CD14-positive monocyte (primary cell): ENCODE measurements around the gene HEY2. TPM values are rescaled to one million over a fixed set of nuclear protein-coding genes. Genes with fewer than 3 reads are reported as not detected.

Experiments
- DNase-seq, 3 donors: peaks; one replicate each; pipeline ENCODE4 v3.0.0-alpha.2; 2011 to 2022
- H2AFZ ChIP-seq: 2 replicates; pipeline ENCODE4 v1.6.0; 2012; ENCODE audit warnings: mild to moderate bottlenecking, low read depth, low read length, inconsistent platforms; ENCODE audit not compliant: insufficient read depth, poor library complexity, severe bottlenecking
- H3K27ac ChIP-seq, 2 donors: 1 replicate in 1 of 2; 2 replicates in 1 of 2; pipeline ENCODE4 v1.5.1; 2012 to 2013; ENCODE audit warnings: low read length in 2 of 2, control low read depth in 1 of 2, inconsistent platforms in 1 of 2, low read depth in 1 of 2, mild to moderate bottlenecking in 1 of 2
- H3K27me3 ChIP-seq, 2 donors: one replicate each; pipeline versions ENCODE4 v1.6.0 to v1.6.1; 2011 to 2013; ENCODE audit warnings: low read length in 2 of 2; ENCODE audit not compliant: control insufficient read depth in 2 of 2, insufficient read depth in 2 of 2
- H3K36me3 ChIP-seq, 2 donors: replicated peaks in 1 of 2; 1 replicate in 1 of 2; 2 replicates in 1 of 2; pipeline versions ENCODE4 v1.5.1 to v1.6.1; 2012 to 2013; ENCODE audit warnings: low read length in 2 of 2, control low read depth in 1 of 2, inconsistent platforms in 1 of 2, mild to moderate bottlenecking in 1 of 2; ENCODE audit not compliant: insufficient read depth in 2 of 2, control insufficient read depth in 1 of 2
- H3K4me1 ChIP-seq, 2 donors: 1 replicate in 1 of 2; 2 replicates in 1 of 2; pipeline versions ENCODE4 v1.5.1 to v1.6.1; 2012 to 2013; ENCODE audit warnings: low read length in 2 of 2, control low read depth in 1 of 2, inconsistent platforms in 1 of 2, mild to moderate bottlenecking in 1 of 2, moderate library complexity in 1 of 2; ENCODE audit not compliant: insufficient read depth in 2 of 2, control insufficient read depth in 1 of 2
- H3K4me2 ChIP-seq: replicated peaks from 2 replicates; pipeline ENCODE3; 2012; ENCODE audit warnings: low read length, moderate library complexity, mild to moderate bottlenecking; ENCODE audit not compliant: poor library complexity, severe bottlenecking; ENCODE audit errors: extremely low read depth
- H3K4me3 ChIP-seq, 3 experiments: fragments of 200-600 bp in 1 of 3; sonication (generic) in 1 of 3; replicated peaks in 1 of 3; 1 replicate in 2 of 3; 2 replicates in 1 of 3; pipeline ENCODE4 v1.5.1; 2011 to 2013; ENCODE audit warnings: low read length in 3 of 3, mild to moderate bottlenecking in 3 of 3, control low read depth in 2 of 3, low read depth in 2 of 3, inconsistent platforms in 1 of 3, moderate library complexity in 1 of 3
- H3K79me2 ChIP-seq: 2 replicates; pipeline ENCODE4 v1.6.0; 2012; ENCODE audit warnings: mild to moderate bottlenecking, control low read depth, inconsistent platforms, low read length, moderate library complexity; ENCODE audit not compliant: insufficient read depth
- H3K9ac ChIP-seq: 2 replicates; pipeline ENCODE4 v1.6.0; 2017; ENCODE audit warnings: low read length, mild to moderate bottlenecking; ENCODE audit not compliant: insufficient read depth, poor library complexity, severe bottlenecking
- H3K9me3 ChIP-seq, 2 donors: replicated peaks in 1 of 2; 1 replicate in 1 of 2; 2 replicates in 1 of 2; pipeline versions ENCODE4 v1.5.1 to v1.6.1; 2012 to 2013; ENCODE audit warnings: low read length in 2 of 2, control low read depth in 1 of 2; ENCODE audit not compliant: control insufficient read depth in 1 of 2, insufficient read depth in 1 of 2
- H4K20me1 ChIP-seq: 2 replicates; pipeline ENCODE4 v1.6.0; 2012; ENCODE audit warnings: mild to moderate bottlenecking, low read length, control low read depth, moderate library complexity; ENCODE audit not compliant: insufficient read depth
- H3K27ac Mint-ChIP-seq, 7 donors: one replicate each; pipeline ENCODE4 v1.8.0; 2020; ENCODE audit warnings: mild to moderate bottlenecking in 7 of 7, mixed read lengths in 7 of 7, moderate library complexity in 6 of 7, inconsistent platforms in 2 of 7
- H3K27me3 Mint-ChIP-seq, 3 donors: one replicate each; pipeline ENCODE4 v1.8.0; 2021 to 2022; ENCODE audit warnings: low read depth in 3 of 3, mild to moderate bottlenecking in 3 of 3, mixed read lengths in 3 of 3, moderate library complexity in 3 of 3, inconsistent platforms in 1 of 3
- H3K36me3 Mint-ChIP-seq, 2 donors: one replicate each; pipeline ENCODE4 v1.8.0; 2020; ENCODE audit warnings: mixed read lengths in 2 of 2, inconsistent platforms in 1 of 2, mild to moderate bottlenecking in 1 of 2
- H3K4me1 Mint-ChIP-seq: one replicate; pipeline ENCODE4 v1.8.0; 2020; ENCODE audit warnings: mild to moderate bottlenecking, mixed read lengths
- H3K4me3 Mint-ChIP-seq, 2 donors: one replicate each; pipeline ENCODE4 v1.8.0; 2020; ENCODE audit warnings: mild to moderate bottlenecking in 2 of 2, mixed read lengths in 2 of 2, moderate library complexity in 1 of 2
- H3K9me3 Mint-ChIP-seq, 7 donors: one replicate each; pipeline ENCODE4 v1.8.0; 2020 to 2022; ENCODE audit warnings: mixed read lengths in 7 of 7, mild to moderate bottlenecking in 6 of 7, moderate library complexity in 6 of 7, inconsistent platforms in 2 of 7
- WGBS: methylation state at CpG from one replicate; pipeline ENCODE4 v1.1.5; 2013; ENCODE audit warnings: missing lambda C conversion rate; ENCODE audit not compliant: insufficient coverage; 5-methylcytosine and 5-hydroxymethylcytosine counted together
- intact Hi-C, 2 donors: fragments of 100-400 bp; cut with micrococcal nuclease; formaldehyde crosslinking; loops; one replicate each; pipeline versions ENCODE4 v1.15.0 to v1.15.1; 2023
- polyA plus RNA-seq, 3 donors: library from polyadenylated mRNA; depleted of rRNA in 1 of 3; unstranded in 2 of 3; stranded (reverse) in 1 of 3; fragments of 300-500 nt in 2 of 3; fragments of >200 nt in 1 of 3; fragmentation: Illumina TruSeq in 2 of 3; gene quantifications; 1 replicate in 2 of 3; 2 replicates in 1 of 3; pipeline ENCODE4 v1.2.3, GENCODE V29; 2012 to 2021
- TF ChIP-seq, protein P1 (sequence below): fragments of 200-600 bp; IDR thresholded peaks from one replicate; pipeline ENCODE4 v1.8.0; 2022; ENCODE audit warnings: antibody characterized with exemption, mild to moderate bottlenecking

The HEY2 gene
- polyA plus RNA-seq, 3 donors, result not detected

DNA sequence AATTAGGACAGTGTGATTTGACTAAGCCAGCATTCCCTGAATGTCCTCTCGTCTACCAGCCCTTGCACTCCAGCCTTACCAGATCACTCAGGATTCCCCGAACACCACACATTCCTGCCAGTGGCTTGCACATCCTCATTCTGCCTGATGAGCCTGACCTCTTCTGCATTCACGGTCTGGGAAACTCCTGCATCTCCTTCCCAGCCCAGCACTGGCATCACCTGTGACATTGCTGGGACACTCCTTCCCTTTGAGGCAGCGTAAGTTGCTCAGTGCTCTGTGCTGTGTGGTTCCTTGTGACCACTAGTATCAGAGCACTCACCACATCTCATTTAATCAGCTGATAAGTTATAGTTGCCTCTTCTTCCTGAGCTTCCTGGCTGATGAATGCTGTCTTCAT lies 58.6 kb downstream of the HEY2 start:
- Mint-ChIP-seq H3K4me1 (peaks cover 55% of the 10 kb centered on the region), H3K27ac (peak overlapping the region in 2 of 7 donors; percentile 21 to 74), H3K36me3 (peaks cover 5 to 7% of the 10 kb centered on the region in 2 donors), H3K4me3 (no peak overlapping the region), H3K9me3 (peaks cover 0 to 3% (median 0%) of the 10 kb centered on the region in 7 donors), H3K27me3 (peaks cover 0 to 2% (median 0%) of the 10 kb centered on the region in 3 donors)
- TF ChIP-seq, protein P1, sequence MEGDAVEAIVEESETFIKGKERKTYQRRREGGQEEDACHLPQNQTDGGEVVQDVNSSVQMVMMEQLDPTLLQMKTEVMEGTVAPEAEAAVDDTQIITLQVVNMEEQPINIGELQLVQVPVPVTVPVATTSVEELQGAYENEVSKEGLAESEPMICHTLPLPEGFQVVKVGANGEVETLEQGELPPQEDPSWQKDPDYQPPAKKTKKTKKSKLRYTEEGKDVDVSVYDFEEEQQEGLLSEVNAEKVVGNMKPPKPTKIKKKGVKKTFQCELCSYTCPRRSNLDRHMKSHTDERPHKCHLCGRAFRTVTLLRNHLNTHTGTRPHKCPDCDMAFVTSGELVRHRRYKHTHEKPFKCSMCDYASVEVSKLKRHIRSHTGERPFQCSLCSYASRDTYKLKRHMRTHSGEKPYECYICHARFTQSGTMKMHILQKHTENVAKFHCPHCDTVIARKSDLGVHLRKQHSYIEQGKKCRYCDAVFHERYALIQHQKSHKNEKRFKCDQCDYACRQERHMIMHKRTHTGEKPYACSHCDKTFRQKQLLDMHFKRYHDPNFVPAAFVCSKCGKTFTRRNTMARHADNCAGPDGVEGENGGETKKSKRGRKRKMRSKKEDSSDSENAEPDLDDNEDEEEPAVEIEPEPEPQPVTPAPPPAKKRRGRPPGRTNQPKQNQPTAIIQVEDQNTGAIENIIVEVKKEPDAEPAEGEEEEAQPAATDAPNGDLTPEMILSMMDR, result no peak
- Histone ChIP-seq H3K4me3 (no peak overlapping the region), H3K27ac (no peak overlapping the region), H3K9ac (no peak overlapping the region), H3K4me1 (peaks cover 30 to 34% of the 10 kb centered on the region in 2 donors), H3K4me2 (no peak overlapping the region), H3K9me3 (no peaks in the 10 kb centered on the region), H3K36me3 (no peaks in the 10 kb centered on the region), H4K20me1 (no peaks in the 10 kb centered on the region), H2AFZ (no peak overlapping the region), H3K27me3 (no peaks in the 10 kb centered on the region), H3K79me2 (peaks cover 42% of the 10 kb centered on the region)
- no peak for DNase-seq
- intact Hi-C loops, result no loop called here
- WGBS, result 69% methylated on average over 3 of the region's 4 CpGs

GRCh38 chr6:125808591-125808990 lies 59.2 kb downstream of the HEY2 start:
- H3K27me3 ChIP-seq, result no peaks in the 10 kb centered on the region
- no peak overlapping the region for H3K9ac ChIP-seq
- H3K4me3 ChIP-seq, result no peak overlapping the region
- DNase-seq, result no peak
- peaks cover 0 to 3% (median 0%) of the 10 kb centered on the region in 7 donors for H3K9me3 Mint-ChIP-seq
- no peaks in the 10 kb centered on the region for H3K36me3 ChIP-seq
- peaks cover 50% of the 10 kb centered on the region for H3K4me1 Mint-ChIP-seq
- intact Hi-C loops, result no loop called here
- peaks cover 25 to 29% of the 10 kb centered on the region in 2 donors for H3K4me1 ChIP-seq
- H2AFZ ChIP-seq, result no peak overlapping the region
- peak overlapping the region in 1 of 7 donors; percentile 3 for H3K27ac Mint-ChIP-seq
- peaks cover 5 to 8% of the 10 kb centered on the region in 2 donors for H3K36me3 Mint-ChIP-seq
- no peak overlapping the region for H3K27ac ChIP-seq
- H3K9me3 ChIP-seq, result no peaks in the 10 kb centered on the region
- no peak overlapping the region for H3K4me2 ChIP-seq
- TF ChIP-seq, protein P1, result no peak
- H3K4me3 Mint-ChIP-seq, result no peak overlapping the region
- peaks cover 0 to 2% (median 0%) of the 10 kb centered on the region in 3 donors for H3K27me3 Mint-ChIP-seq
- peaks cover 43% of the 10 kb centered on the region for H3K79me2 ChIP-seq
- no peaks in the 10 kb centered on the region for H4K20me1 ChIP-seq
